A673 (cell line): ENCODE data around the gene ANKS3.

ENCODE experiments used
- CTCF ChIP-seq: fragments of 300-800, 200-600 bp; sonication (generic); conservative IDR thresholded peaks from 2 replicates; pipeline ENCODE4 v1.5.1; 2017; ENCODE audit warnings: low read depth, mild to moderate bottlenecking, antibody characterized with exemption, low read length, moderate library complexity, mixed read lengths
- EZH2 ChIP-seq: fragments of 200-600 bp; sonication (generic); IDR thresholded peaks from 2 replicates; pipeline ENCODE4 v1.6.1; 2017; ENCODE audit warnings: borderline replicate concordance, low read depth, mild to moderate bottlenecking, mixed read lengths, antibody characterized with exemption, low read length; ENCODE audit not compliant: poor library complexity, severe bottlenecking

GRCh38 chr16:4763791-4764190, 29.7 kb upstream of the ANKS3 start:
- TF ChIP-seq EZH2 (no peak), CTCF (no peak)
